ENCODE results near the gene FXYD6. TPM values are rescaled to one million over a fixed set of nuclear protein-coding genes. Genes with fewer than 3 reads are reported as not detected.

Gene FXYD6
- polyA plus RNA-seq, 1 of the 3 experiments (the other 2 are of a cell fraction), result 1.4 TPM

GRCh38 chr11:117919341-117919740 is 42.9 kb upstream of the FXYD6 start:
- POLR2A ChIA-PET, result no interaction called here
- Histone ChIP-seq H3K27ac (ENCODE audit: low read depth in 2 of 2, low read length in 1 of 2) (no peak overlapping the region), H2AFZ (ENCODE audit: low read depth) (no peak overlapping the region), H3K4me3 (ENCODE audit: low read depth in 2 of 2, low read length in 1 of 2) (no peak overlapping the region), H3K27me3 (ENCODE audit: insufficient read depth) (no peaks in the 10 kb centered on the region; the same call in 1 of the 2 replicates), H3K36me3 (replicated peaks in 1 of 2; ENCODE audit: control insufficient read depth in 1 of 2, insufficient read depth in 2 of 2, low read length in 1 of 2) (no peaks in the 10 kb centered on the region), H3K79me2 (ENCODE audit: insufficient read depth) (no peaks in the 10 kb centered on the region), H3F3A (replicated peaks; ENCODE audit: insufficient read depth) (no peaks in the 10 kb centered on the region), H4K20me1 (ENCODE audit: insufficient read depth) (no peaks in the 10 kb centered on the region), H3K9me2 (no peaks in the 10 kb centered on the region), H3K4me2 (no peak overlapping the region), H3K9ac (no peak overlapping the region), H3K9me3 (no peaks in the 10 kb centered on the region), H3K4me1 (ENCODE audit: control insufficient read depth in 1 of 2, insufficient read depth in 2 of 2, low read depth in 1 of 2, low read length in 1 of 2) (no peaks in the 10 kb centered on the region)
- CTCF ChIA-PET, result interaction anchor here (0.8 to 2.5 kb wide), 3 partner anchors 15 to 75 kb away, joined by 3 to 10 read pairs (median 3); no protein-coding TSS in a partner anchor
- TF ChIP-seq REST (IDR thresholded peaks at IDR 0.05; ENCODE audit: low read depth, low read length), result no peak
- WGBS (ENCODE audit: low lambda C conversion rate), result 32% methylated on average over 4 of the region's 4 CpGs
- no peak for DNase-seq

GRCh38 chr11:117918366-117919255 is 42.2 kb upstream of the FXYD6 start:
- Histone ChIP-seq H3K9ac (no peak overlapping the region), H2AFZ (ENCODE audit: low read depth) (no peak overlapping the region), H3F3A (replicated peaks; ENCODE audit: insufficient read depth) (no peaks in the 10 kb centered on the region), H3K27ac (ENCODE audit: low read depth in 2 of 2, low read length in 1 of 2) (no peak overlapping the region), H3K4me2 (no peak overlapping the region), H3K4me3 (ENCODE audit: low read depth in 2 of 2, low read length in 1 of 2) (no peak overlapping the region), H3K9me3 (no peaks in the 10 kb centered on the region), H3K9me2 (no peaks in the 10 kb centered on the region), H4K20me1 (ENCODE audit: insufficient read depth) (no peaks in the 10 kb centered on the region), H3K79me2 (ENCODE audit: insufficient read depth) (no peaks in the 10 kb centered on the region), H3K4me1 (ENCODE audit: control insufficient read depth in 1 of 2, insufficient read depth in 2 of 2, low read depth in 1 of 2, low read length in 1 of 2) (no peaks in the 10 kb centered on the region), H3K27me3 (ENCODE audit: insufficient read depth) (no peaks in the 10 kb centered on the region; the same call in 1 of the 2 replicates), H3K36me3 (replicated peaks in 1 of 2; ENCODE audit: control insufficient read depth in 1 of 2, insufficient read depth in 2 of 2, low read length in 1 of 2) (no peaks in the 10 kb centered on the region)
- no peak for DNase-seq
- WGBS (ENCODE audit: low lambda C conversion rate), result 41% methylated on average over 14 of the region's 17 CpGs
- POLR2A ChIA-PET, result no interaction called here
- CTCF ChIA-PET, result interaction anchor here (0.8 to 2.5 kb wide), 3 partner anchors 14 to 74 kb away, joined by 3 to 10 read pairs (median 3); no protein-coding TSS in a partner anchor
- no peak for TF ChIP-seq CHD2 (IDR thresholded peaks at IDR 0.05; ENCODE audit: low read length, partially characterized antibody)
- TF ChIP-seq GATA2 (CRISPR knock-in tag; IDR thresholded peaks at IDR 0.05), result no peak
- TF ChIP-seq TAF1 (IDR thresholded peaks at IDR 0.05; ENCODE audit: borderline replicate concordance, low read depth, low read length), result no peak
- TF ChIP-seq FOSL2 (IDR thresholded peaks at IDR 0.05; ENCODE audit: borderline replicate concordance, low read depth), result no peak
- no peak for TF ChIP-seq POLR2AphosphoS5 (IDR thresholded peaks at IDR 0.05; ENCODE audit: low read depth, low read length)
- no peak for TF ChIP-seq TCF12 (IDR thresholded peaks at IDR 0.05)
- TF ChIP-seq USF1 (IDR thresholded peaks at IDR 0.05; ENCODE audit: borderline replicate concordance, low read depth), result no peak
- TF ChIP-seq SIN3A (IDR thresholded peaks at IDR 0.05; ENCODE audit: borderline replicate concordance, low read depth, low read length), result no peak
- TF ChIP-seq ZBTB33 (IDR thresholded peaks at IDR 0.05; ENCODE audit: borderline replicate concordance, low read depth), result no peak
- no peak for TF ChIP-seq YY1 (IDR thresholded peaks at IDR 0.05; ENCODE audit: low read depth)
- TF ChIP-seq EP300 (IDR thresholded peaks at IDR 0.05; ENCODE audit: borderline replicate concordance in 1 of 2, low read depth in 1 of 2, low read length in 1 of 2), result no peak
- no peak for TF ChIP-seq REST (IDR thresholded peaks at IDR 0.05; ENCODE audit: low read depth, low read length)
- no peak for TF ChIP-seq TEAD4 (IDR thresholded peaks at IDR 0.05; ENCODE audit: borderline replicate concordance, insufficient read depth)
- TF ChIP-seq RXRA (IDR thresholded peaks at IDR 0.05; ENCODE audit: borderline replicate concordance, low read depth), result no peak
